GM18511 (cell line): ENCODE data around the gene PEMT.

Experiments used
- ATAC-seq: cut with Tn5 transposase; IDR thresholded peaks from one replicate; pipeline ENCODE4 v1.9.1; 2021; ENCODE audit warnings: mild to moderate bottlenecking, moderate library complexity; ENCODE audit not compliant: unreplicated experiment

Gene PEMT

DNA sequence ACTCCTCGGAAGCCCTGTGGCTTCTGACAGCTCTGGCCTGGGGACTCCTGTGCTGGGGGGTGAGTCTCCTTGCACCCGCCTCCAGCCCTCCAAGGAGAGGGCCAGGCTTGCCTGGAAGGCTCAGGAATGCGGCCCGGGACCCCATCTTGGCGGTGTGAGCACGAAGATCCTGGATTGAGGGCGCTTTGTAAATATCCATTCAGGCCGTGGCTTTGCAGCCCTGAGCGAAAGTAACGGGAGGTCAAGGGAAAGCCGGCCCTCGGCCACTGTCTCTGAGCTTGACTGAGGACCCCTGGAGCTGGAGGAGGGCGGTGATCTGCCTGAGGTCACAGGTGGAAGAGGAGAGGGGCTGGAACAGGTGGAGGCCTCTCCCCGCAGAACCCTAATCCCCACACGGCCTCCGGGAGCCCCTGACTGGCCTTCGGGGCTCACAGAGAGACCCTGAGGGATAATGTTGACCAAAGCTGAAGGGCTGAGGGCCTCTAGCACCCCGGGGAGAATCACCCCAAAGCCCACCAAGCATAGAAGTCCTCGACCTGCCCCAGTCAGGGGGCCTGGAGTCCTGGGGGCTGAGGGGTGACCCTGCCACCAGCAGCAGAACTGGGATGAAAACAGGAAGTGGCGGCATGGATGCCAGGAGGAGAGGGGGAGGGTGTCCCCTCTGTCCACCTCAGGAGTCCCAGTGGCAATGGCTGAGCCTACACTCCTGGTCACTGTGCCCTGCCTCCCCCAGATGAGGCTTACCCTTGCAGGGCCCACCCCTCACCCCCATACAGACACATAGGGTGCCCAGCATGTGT is 87.0 kb downstream of the PEMT start:
- ATAC-seq: no peak

- ATAC-seq: no peak
Observed at GRCh38 chr17:17503566-17504130, 87.9 kb downstream of the PEMT start.

GRCh38 chr17:17502741-17503565 is 88.6 kb downstream of the PEMT start:
- ATAC-seq: no peak

GRCh38 chr17:17500999-17501605 is 90.4 kb downstream of the PEMT start:
- no peak for ATAC-seq

DNA sequence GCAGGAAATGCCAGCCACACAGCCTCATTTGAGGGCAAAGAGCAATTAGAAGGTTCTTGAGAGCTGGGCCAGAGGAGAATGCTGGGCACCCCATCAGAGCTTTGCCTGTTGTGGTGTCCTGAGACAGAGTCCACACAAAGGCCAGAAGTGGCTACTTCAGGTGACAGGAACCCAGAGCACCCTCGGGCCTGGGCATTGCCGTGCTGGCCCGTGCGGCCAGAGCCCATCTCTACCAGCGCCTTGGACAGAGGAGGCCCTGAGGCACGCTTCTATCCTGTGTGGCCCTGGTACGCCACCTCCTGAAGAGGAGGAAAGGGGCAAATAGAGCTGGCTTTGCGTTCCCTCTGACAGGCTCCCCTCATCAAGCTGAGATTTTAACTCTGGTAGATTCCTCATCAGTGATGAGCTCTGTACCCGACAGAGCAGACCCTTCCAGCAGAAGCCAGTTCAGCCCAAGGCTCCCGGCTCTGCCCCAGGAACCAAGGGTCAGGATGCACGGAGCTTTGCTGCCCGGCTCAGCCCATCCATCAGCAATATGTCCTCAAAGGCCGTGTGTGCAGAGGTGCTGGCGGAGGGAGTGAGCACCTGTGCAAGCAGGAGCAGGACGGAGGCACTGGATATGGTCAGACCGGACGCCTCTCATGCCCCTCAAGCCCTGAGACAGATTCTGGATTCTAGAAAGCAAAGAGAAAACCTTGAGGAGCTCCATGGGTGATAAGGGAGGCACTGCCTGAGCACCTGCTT is 91.9 kb downstream of the PEMT start:
- ATAC-seq: no peak

DNA sequence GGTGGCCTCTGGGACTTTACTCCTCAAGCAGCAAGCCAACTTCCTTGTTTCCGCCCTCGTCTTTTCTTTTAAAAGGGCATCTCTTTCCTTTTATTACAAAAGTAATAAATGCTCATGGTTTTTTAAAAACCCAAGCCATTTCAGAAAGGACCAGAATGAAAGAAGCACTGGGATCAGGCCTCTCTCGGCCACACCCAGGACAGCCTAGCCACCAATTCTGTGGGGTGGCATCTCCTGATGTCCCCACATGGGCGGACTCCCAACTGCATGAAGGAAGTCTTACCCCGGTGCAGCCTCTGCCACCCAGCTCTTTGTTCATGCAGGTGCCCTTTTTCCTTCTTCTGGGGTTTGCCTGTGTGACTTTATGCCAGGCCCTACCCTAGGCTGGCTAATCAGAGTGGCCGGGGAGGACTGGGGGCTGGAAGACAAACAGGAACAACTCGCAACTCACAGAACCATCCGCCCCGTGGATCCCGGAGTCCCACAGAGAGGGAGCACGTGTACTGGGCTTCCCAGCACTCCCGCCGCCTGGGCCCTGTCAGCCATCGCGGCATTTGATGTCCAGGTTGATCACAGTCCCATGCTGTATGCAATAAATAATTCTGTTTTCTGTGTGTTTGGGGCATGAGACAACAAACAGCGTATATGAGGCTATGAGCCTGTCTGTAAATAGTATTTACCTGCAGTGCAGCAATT is 92.8 kb downstream of the PEMT start:
- ATAC-seq: no peak

GRCh38 chr17:17497845-17498520 is 93.5 kb downstream of the PEMT start:
- no peak for ATAC-seq

DNA sequence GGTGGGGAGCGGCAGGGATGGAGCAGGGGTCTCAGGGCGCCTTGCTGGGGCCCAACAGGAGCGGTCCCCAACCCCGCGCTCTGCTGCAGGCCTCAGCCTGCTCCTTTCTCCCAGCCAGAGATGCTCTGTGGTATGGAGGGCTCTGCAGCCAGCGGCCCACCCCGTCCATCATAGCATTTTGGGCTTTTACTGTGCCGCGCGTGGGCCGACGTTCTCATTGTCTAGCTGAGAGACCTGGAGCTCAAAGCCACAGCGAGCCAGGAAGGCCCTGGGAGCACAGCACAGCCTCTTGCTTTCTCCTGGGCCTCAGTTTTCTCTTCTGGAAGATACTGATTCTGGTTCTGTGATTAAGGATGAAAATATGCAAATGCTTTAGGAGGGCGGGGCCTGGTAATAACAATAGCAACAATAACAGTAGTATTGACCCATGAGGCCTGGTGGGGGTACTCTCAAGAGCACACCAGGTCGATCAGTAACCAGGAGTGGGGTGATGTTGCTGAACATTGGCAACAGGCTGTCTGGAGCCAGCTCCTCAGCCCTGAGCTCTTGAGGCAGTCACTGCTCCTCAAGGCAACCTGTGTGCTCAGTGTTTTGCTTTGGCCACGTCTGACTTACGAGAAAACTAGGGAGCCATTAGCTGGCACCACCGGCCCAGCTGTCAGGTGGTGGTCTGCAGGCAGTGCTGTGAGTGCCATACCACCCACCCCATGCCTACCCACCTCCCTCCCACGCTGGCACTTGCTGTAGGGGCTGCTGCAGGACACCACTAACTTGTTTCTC is 94.3 kb downstream of the PEMT start:
- no peak for ATAC-seq

DNA sequence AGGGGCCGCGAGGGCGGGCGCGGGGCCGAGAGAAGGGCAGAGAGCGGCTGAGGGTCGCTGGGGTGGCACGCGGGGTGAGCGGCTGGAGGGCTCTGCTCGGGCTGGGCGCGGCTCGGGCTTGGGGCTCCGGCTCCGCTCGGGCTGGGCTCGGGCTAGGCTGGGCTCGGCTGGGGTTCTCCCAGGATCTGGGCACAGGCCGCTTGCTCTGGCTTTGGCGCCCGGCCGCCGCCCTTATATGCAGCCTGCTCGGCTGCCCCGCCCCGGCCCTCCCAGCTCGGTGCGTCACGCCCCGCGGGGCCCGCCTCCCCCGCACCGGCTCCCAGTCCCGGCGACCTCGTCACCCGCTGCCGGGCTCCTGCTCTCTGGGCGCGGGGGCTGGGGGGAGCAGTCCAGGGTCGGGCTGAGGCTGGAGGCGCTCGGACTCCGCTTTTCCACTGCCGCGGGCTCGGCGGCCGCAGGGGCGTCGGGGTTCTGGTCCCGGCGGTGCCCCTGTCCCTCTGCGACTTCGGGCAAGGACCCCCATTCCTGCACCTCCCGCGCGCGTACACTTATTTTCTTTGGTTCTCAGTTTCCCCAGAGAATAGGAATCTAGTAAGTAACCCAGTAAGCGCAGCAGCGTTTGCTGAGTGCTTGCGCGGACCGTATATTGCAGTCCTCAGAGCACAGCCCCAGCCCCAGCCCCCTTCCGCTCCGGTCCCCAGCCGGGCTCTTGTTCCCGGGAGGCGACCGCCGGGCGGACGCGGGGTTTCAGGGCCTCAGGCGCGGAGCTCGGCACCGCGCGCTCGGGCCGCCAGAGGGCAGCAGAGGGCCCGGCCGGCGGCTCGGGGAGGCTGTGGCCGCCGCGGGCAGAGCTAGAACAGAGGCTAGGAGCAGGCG is 95.1 kb downstream of the PEMT start, which contains the start of gene RASD1:
Gene RASD1, minus strand, starts transcription at position 207 of the 876 bp plus-strand sequence. CDS start 214 bp downstream, outside the sequence.
- ATAC-seq: peak; percentile 83

DNA sequence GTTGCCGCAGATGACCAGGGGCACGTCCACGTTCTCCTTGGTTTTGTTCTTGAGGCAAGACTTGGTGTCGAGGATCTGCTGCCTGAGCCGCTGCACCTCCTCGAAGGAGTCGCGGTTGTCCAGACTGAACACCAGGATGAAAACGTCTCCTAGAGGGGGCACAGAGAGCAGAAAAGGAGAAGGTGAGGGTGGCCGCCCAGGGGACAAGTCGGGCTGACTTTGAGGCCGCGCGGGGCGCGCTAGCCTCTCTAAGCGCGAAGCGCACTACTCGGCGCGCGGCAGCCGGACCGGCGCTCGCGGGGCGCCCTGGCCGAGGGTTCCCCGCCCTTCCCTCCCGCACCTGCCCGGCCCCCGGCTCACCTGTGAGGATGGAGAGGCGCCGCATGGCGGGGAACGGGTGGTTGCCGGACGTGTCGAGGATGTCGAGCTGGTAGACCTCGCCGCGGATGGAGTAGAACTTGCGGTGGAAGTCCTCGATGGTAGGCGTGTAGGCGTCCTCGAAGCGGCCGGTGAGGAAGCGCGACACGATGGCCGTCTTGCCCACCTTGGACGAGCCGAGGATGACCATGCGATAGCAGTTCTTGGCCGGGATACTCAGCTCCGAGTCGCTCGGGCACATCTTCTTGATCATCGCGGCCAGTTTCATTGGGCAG is 95.8 kb downstream of the PEMT start:
- peak; percentile 21 for ATAC-seq

DNA sequence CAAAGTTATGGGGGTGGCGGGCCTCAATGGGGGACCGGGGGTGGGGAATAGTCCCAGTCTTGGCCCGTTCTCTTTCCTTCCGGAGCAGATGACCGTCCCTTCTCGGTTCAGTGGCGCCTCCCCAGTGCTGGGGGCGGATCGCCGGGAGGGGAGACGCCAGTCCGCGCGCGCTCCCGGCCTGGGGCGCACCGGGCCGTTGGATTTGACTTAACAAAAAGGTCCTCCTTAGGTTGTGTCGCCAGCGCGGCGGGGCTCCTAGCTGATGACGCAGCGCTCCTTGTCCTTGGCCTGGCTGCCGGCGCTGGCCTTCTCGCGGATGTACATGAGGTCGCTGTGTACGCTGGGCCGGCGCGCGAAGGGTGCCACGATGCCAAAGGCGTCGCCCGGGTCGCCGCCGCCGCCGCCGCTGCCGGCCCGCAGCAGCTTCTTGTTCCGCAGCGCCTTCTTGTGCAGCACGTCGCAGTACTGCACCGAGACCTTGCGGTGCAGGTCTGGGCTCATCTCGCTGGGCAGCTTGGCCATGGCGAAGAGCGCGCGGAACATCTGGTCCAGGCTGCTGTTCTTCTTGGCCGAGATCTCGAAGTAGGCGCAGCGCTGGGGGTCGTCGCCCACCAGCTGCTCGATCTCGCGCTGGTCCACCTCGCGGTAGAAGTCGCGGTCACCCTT is 96.5 kb downstream of the PEMT start:
- ATAC-seq: no peak

GRCh38 chr17:17494499-17494869 is 97.0 kb downstream of the PEMT start:
- ATAC-seq: no peak

DNA sequence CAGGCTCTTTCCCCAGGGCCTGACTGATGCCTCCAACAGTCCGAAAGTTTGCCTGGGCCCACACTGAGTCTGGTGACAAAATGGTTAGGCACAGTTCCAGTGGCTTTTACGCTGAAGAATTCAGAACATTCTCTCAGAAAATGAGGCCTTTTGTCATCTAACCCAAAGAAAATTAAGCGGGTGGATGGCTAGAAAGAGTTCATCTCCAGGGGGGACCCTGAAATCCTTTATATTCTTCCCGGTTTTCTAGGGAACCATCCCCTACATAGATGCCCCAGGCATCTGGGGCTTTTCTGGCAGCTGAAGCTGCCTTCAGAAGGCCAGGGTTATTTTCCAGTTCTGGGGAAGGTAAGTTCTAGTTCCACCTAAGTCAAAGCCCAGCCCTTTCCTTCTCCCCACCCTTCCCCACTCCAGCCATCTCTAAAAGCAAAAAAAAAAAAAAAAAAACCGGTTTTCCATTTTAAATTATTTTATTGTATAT is 97.5 kb downstream of the PEMT start:
- no peak for ATAC-seq

- ATAC-seq: no peak
Observed at GRCh38 chr17:17493249-17493985, 98.1 kb downstream of the PEMT start.

GRCh38 chr17:17492571-17492970 is 98.9 kb downstream of the PEMT start:
- ATAC-seq: no peak

- no peak for ATAC-seq
Observed at GRCh38 chr17:17492085-17492484, 99.4 kb downstream of the PEMT start.
